ENCODE results near the gene PAH. TPM values are rescaled to one million over a fixed set of nuclear protein-coding genes. Genes with fewer than 3 reads are reported as not detected.

The PAH gene
- total and polyA plus RNA-seq, 4 donors, result 0.33 to 1.7 (median 0.79) TPM

DNA sequence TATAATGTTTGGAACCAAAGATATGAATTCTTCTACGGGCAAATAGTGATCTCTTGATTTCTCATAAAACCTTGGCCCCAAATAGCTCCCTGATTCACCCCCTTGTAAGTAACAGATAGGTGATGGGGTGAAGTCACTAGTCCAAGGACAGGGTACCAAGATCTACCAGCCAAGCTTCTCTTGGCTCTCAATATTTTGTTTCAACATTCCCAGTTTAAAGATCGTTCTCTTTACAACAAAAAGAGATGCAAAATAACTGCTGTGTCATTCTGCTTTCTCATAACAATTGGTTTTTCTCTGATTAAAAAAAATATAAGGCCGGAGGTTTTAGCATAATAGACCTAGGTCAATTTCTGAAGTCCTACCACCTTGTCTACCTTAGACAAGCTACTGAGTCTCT lies 11.8 kb downstream of the PAH start:
- Histone ChIP-seq H3K4me1 (ENCODE audit: control insufficient read depth, insufficient read depth, low read length) (no peaks in the 10 kb centered on the region), H3K36me3 (ENCODE audit: control insufficient read depth, insufficient read depth, low read length) (no peaks in the 10 kb centered on the region)
- no CpG with 5 or more reads among the region's 3 CpGs for WGBS (ENCODE audit: insufficient coverage)

DNA sequence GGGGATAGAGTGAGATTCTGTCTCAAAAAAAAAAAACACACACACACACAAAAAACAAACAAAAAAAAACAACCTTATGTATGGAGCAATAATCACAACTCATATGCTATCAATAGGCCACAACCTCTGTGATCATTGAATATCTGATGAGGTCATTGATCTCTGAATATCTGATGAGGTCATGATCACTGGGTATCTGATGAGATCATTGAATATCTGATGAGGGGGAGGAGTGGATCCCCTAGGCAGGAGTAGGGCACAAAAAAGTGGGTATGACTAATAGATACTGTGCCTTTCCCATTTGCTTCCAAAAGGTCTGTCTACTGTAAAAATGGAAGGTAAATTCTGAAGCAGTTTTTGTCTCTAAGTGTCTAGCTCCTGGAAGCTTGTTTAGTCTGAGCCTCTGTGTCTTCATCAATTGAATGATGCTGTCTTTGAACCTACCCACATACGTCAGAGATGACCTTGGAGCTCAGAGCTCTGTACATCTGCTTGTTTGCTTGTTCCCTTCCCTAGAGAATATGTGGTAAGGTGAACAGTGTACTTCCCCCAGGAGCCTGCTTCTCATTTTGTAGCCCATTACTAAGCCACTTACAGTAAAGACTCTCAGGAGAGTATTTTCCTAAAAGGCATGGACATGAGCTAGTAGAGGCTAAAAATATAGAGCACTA lies 13.6 kb downstream of the PAH start:
- Histone ChIP-seq H3K4me1 (ENCODE audit: control insufficient read depth, insufficient read depth, low read length) (no peaks in the 10 kb centered on the region), H3K4me3 (ENCODE audit: low read depth, low read length) (no peak overlapping the region), H3K36me3 (ENCODE audit: control insufficient read depth, insufficient read depth, low read length) (no peaks in the 10 kb centered on the region), H3K27ac (ENCODE audit: low read depth, low read length) (no peak overlapping the region), H3K27me3 (ENCODE audit: control insufficient read depth, insufficient read depth, low read length) (no peaks in the 10 kb centered on the region), H3K9me3 (ENCODE audit: control insufficient read depth, insufficient read depth, low read length) (no peaks in the 10 kb centered on the region)
- no peak for DNase-seq (ENCODE audit: low read depth in 4 of 6, low spot score in 6 of 6)
- WGBS (ENCODE audit: insufficient coverage), result no CpG with 5 or more reads among the region's 1 CpG

More for the DNA sequence above, 11.8 kb downstream of the PAH start:
- no peak for DNase-seq (ENCODE audit: low read depth in 4 of 6, low spot score in 6 of 6)
- Histone ChIP-seq H3K9me3 (ENCODE audit: control insufficient read depth, insufficient read depth, low read length) (no peaks in the 10 kb centered on the region), H3K27ac (ENCODE audit: low read depth, low read length) (no peak overlapping the region), H3K4me3 (ENCODE audit: low read depth, low read length) (no peak overlapping the region), H3K27me3 (ENCODE audit: control insufficient read depth, insufficient read depth, low read length) (no peaks in the 10 kb centered on the region)

DNA sequence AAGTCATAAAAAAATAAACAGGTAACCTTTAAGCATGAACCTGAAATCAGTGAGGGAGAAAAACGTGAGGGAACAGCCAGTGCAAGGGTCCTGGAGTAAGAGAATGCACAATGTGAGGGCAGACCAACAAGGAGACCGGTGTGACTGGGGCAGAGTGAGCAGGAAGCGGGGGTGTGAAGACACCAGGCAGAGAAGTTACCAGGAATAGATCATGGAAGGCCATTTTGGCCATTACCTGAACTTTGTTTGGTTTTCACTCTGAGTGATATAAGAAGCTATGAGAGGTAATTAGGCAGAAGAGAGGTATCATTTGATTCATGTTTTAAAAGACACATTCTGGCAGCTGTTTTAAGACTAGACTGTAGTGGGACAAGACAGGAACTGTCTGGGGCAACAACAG lies 15.0 kb downstream of the PAH start:
- Histone ChIP-seq H3K27ac (ENCODE audit: low read depth, low read length) (no peak overlapping the region), H3K9me3 (ENCODE audit: control insufficient read depth, insufficient read depth, low read length) (no peaks in the 10 kb centered on the region), H3K4me1 (ENCODE audit: control insufficient read depth, insufficient read depth, low read length) (no peaks in the 10 kb centered on the region), H3K4me3 (ENCODE audit: low read depth, low read length) (no peak overlapping the region), H3K27me3 (ENCODE audit: control insufficient read depth, insufficient read depth, low read length) (no peaks in the 10 kb centered on the region), H3K36me3 (ENCODE audit: control insufficient read depth, insufficient read depth, low read length) (no peaks in the 10 kb centered on the region)
- DNase-seq (ENCODE audit: low read depth in 4 of 6, low spot score in 6 of 6), result no peak
- WGBS (ENCODE audit: insufficient coverage), result 58% methylated on average over 3 of the region's 3 CpGs

DNA sequence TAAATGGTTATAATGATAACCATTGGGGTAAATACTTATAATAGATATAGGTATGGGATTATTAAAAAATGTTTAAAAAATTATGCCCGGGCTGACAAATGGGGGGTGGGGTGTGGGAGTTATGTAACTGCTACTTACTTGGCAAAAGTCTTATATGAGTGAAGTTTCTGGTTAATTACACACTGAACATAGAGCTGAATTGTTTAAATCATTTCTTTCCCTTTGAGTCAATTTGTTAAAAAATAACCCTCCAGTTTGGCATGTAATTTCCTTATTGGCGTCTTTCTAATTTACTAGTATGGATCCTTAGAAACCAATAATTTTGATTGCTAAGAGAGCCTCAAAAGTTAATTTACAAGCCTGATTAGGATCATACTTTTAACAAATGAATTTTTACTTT lies 16.7 kb downstream of the PAH start:
- DNase-seq (ENCODE audit: low read depth in 4 of 6, low spot score in 6 of 6), result no peak
- no peaks in the 10 kb centered on the region for H3K4me1 ChIP-seq (ENCODE audit: control insufficient read depth, insufficient read depth, low read length)
- no peaks in the 10 kb centered on the region for H3K36me3 ChIP-seq (ENCODE audit: control insufficient read depth, insufficient read depth, low read length)
- no peaks in the 10 kb centered on the region for H3K9me3 ChIP-seq (ENCODE audit: control insufficient read depth, insufficient read depth, low read length)
- H3K27ac ChIP-seq (ENCODE audit: low read depth, low read length), result no peak overlapping the region
- WGBS (ENCODE audit: insufficient coverage), result no CpG with 5 or more reads among the region's 2 CpGs
- no peak overlapping the region for H3K4me3 ChIP-seq (ENCODE audit: low read depth, low read length)
- H3K27me3 ChIP-seq (ENCODE audit: control insufficient read depth, insufficient read depth, low read length), result no peaks in the 10 kb centered on the region

DNA sequence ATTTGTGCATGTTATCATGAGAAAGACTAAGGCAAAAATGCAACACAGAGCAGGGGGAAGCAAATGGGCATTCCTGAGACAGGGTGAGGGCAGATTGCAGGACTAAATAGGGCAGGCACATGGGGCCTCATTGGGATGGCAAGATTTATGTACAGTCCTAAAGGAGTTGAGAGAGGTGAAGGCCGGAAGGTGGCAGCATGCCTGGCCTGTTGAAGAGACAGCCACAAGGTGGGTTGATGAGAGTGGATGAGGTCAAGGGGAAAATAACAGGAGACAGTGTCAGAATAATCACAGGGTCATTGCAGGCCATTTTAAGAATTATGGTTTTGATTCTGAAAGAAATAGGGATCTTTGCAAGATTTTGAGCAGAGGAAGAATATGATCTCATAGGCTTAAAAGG lies 21.0 kb downstream of the PAH start:
- no peak overlapping the region for H3K27ac ChIP-seq (ENCODE audit: low read depth, low read length)
- WGBS (ENCODE audit: insufficient coverage), result 87% methylated on average over 1 of the region's 1 CpG
- no peak overlapping the region for H3K4me3 ChIP-seq (ENCODE audit: low read depth, low read length)
- no peaks in the 10 kb centered on the region for H3K27me3 ChIP-seq (ENCODE audit: control insufficient read depth, insufficient read depth, low read length)
- DNase-seq (ENCODE audit: low read depth in 4 of 6, low spot score in 6 of 6), result no peak
- H3K36me3 ChIP-seq (ENCODE audit: control insufficient read depth, insufficient read depth, low read length), result no peaks in the 10 kb centered on the region
- no peaks in the 10 kb centered on the region for H3K9me3 ChIP-seq (ENCODE audit: control insufficient read depth, insufficient read depth, low read length)
- H3K4me1 ChIP-seq (ENCODE audit: control insufficient read depth, insufficient read depth, low read length), result no peaks in the 10 kb centered on the region

DNA sequence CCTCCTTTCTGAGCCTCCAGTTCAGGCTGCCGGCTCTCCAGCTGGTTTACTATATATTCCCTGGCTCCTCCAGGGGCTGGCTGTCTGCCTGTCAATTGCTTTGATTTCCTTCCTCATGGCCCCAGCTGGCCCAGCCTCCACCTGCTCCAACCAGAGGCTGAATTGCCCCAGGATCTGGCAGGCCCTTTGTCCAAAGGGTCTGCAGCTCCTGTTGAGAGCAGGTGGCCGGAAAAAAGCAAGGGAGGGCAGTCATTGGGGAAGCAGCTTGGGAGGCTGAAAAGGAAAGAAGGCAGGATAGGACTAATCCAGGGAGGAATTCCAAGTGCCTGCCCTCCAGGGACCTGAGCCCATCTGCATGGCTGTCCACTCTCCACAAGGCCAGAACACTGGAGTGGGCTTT lies 25.3 kb downstream of the PAH start:
- Histone ChIP-seq H3K36me3 (ENCODE audit: control insufficient read depth, insufficient read depth, low read length) (no peaks in the 10 kb centered on the region), H3K4me3 (ENCODE audit: low read depth, low read length) (no peak overlapping the region), H3K4me1 (ENCODE audit: control insufficient read depth, insufficient read depth, low read length) (no peaks in the 10 kb centered on the region), H3K27me3 (ENCODE audit: control insufficient read depth, insufficient read depth, low read length) (no peaks in the 10 kb centered on the region), H3K27ac (ENCODE audit: low read depth, low read length) (no peak overlapping the region), H3K9me3 (ENCODE audit: control insufficient read depth, insufficient read depth, low read length) (no peaks in the 10 kb centered on the region)
- WGBS (ENCODE audit: insufficient coverage), result 52% methylated on average over 2 of the region's 2 CpGs
- DNase-seq (ENCODE audit: low read depth in 4 of 6, low spot score in 6 of 6), result no peak

DNA sequence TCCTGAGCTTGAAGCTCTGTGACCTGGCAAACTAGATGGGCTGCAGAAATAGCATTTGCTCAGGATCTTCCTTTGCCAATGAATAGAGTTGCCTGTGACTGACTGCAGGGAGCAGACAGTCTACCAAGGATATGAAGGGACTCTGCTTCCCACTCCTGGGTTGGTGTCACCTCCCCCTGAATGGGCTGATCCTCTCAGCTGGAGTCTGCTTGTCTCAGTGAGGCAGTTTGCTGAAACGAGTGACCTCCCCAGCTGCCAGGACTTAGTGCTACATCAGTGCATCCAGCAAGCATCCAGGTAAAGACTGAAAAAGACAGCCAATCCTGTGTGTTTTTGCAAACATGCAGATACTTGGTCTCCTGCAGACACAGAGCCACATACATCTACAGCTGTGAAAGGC lies 28.5 kb downstream of the PAH start:
- Histone ChIP-seq H3K4me1 (ENCODE audit: control insufficient read depth, insufficient read depth, low read length) (peaks cover 11% of the 10 kb centered on the region), H3K36me3 (ENCODE audit: control insufficient read depth, insufficient read depth, low read length) (no peaks in the 10 kb centered on the region), H3K27ac (ENCODE audit: low read depth, low read length) (no peak overlapping the region), H3K9me3 (ENCODE audit: control insufficient read depth, insufficient read depth, low read length) (no peaks in the 10 kb centered on the region), H3K4me3 (ENCODE audit: low read depth, low read length) (no peak overlapping the region), H3K27me3 (ENCODE audit: control insufficient read depth, insufficient read depth, low read length) (peaks cover 2% of the 10 kb centered on the region)
- DNase-seq (ENCODE audit: low read depth in 4 of 6, low spot score in 6 of 6), result no peak
- WGBS (ENCODE audit: insufficient coverage), result 33% methylated on average over 1 of the region's 1 CpG

DNA sequence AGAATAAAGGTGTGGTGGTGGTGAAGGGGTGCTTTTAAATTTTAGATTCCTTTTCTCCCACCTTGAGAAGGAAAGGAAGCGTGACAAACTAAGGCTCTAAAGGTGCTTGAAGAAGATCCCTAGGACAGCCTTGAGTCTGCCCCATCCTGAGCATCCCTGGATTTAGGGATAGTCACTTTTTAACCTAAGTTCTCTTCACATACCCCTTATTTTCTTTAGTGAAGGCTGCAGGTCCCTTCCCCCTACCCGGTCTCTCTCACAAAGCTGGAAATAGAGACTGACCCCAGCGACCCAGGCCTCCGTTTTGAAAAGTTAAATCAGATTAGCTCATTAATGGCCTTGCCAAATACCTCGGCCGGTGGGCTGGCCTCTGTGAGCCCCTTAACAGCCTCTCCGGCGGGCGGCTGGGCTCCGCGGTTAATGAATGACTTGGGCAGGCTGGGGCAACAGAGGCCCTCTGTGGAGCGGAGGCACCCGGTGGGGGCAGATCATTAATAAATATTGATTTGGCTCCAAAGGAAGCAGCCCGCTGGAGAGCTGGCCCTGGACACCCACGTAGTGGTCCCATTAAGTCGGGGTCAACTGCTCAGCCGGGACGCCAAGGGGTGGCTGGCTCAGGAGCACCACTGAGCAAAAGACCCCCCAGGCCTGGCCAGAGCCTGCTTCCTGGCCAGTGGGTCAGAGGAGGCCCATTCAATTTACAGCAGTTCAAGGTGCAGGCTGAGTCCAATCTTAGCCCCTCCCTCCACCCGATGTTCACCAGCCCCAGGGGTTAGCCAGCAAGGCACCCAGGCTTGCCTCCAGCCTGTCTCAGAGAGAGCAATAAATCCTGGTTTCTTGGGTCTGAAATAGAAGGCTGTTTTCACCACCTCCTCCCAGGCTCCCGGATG lies 31.8 kb downstream of the PAH start:
- H3K4me1 ChIP-seq (ENCODE audit: control insufficient read depth, insufficient read depth, low read length), result peaks cover 13% of the 10 kb centered on the region
- H3K27me3 ChIP-seq (ENCODE audit: control insufficient read depth, insufficient read depth, low read length), result peaks cover 2% of the 10 kb centered on the region
- H3K9me3 ChIP-seq (ENCODE audit: control insufficient read depth, insufficient read depth, low read length), result no peaks in the 10 kb centered on the region
- DNase-seq (ENCODE audit: low read depth in 4 of 6, low spot score in 6 of 6), result peak in 1 of 6 donors; percentile 76
- 6% methylated on average over 18 of the region's 20 CpGs for WGBS (ENCODE audit: insufficient coverage)
- no peak overlapping the region for H3K27ac ChIP-seq (ENCODE audit: low read depth, low read length)
- no peaks in the 10 kb centered on the region for H3K36me3 ChIP-seq (ENCODE audit: control insufficient read depth, insufficient read depth, low read length)
- no peak overlapping the region for H3K4me3 ChIP-seq (ENCODE audit: low read depth, low read length)

DNA sequence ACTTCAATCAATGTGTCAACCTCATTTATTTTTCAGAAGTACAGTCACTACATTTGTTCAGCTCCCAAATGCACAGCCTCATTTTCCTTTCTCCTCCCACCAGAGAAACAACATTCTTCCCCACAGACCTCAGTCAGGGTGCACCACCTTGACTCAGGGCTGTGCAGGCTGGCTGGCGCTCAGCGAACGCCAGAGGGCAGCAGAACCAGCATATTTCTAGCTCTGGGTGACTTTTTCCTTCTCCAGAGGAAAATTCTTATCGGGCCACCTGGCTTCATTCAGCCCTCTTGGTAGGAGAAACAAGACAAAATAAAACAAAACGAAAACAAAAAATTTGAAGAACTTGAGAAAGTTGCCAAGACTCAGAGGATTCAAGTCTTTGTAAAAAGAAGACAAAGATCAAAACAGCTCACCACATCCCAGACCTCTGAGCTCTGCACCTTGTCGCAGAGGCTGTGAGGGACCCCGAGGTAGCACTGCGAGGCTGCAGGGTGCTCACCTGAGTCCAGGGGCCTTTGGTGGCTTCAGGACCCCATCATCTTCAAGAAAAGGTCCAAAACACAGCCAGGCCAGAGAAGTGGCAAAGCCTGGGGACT lies 33.7 kb downstream of the PAH start:
- Histone ChIP-seq H3K4me3 (ENCODE audit: low read depth, low read length) (no peak overlapping the region), H3K9me3 (ENCODE audit: control insufficient read depth, insufficient read depth, low read length) (no peaks in the 10 kb centered on the region), H3K36me3 (ENCODE audit: control insufficient read depth, insufficient read depth, low read length) (no peaks in the 10 kb centered on the region), H3K27ac (ENCODE audit: low read depth, low read length) (no peak overlapping the region), H3K27me3 (ENCODE audit: control insufficient read depth, insufficient read depth, low read length) (peaks cover 2% of the 10 kb centered on the region), H3K4me1 (ENCODE audit: control insufficient read depth, insufficient read depth, low read length) (peaks cover 13% of the 10 kb centered on the region)
- DNase-seq (ENCODE audit: low read depth in 4 of 6, low spot score in 6 of 6), result peak in 4 of 6 donors; percentile 33 to 88 (median 54)
- 42% methylated on average over 6 of the region's 8 CpGs for WGBS (ENCODE audit: insufficient coverage)
